NK-92 treated with Interleukin-12 subunit alpha and Interleukin-12 subunit beta, amount 100 ng/mL, for 24 hours (cell line): ENCODE measurements around the gene FMNL3.
"Not testable (repeated sequence)": the region's sequence is repeated elsewhere in the genome, so short reads cannot be mapped to it uniquely, and the experiment has no call there.

ENCODE experiments used
- DNase-seq: peaks from one replicate; lab custom pipeline; 2025; lab: John Stamatoyannopoulos, UW

FMNL3 gene, protein sequence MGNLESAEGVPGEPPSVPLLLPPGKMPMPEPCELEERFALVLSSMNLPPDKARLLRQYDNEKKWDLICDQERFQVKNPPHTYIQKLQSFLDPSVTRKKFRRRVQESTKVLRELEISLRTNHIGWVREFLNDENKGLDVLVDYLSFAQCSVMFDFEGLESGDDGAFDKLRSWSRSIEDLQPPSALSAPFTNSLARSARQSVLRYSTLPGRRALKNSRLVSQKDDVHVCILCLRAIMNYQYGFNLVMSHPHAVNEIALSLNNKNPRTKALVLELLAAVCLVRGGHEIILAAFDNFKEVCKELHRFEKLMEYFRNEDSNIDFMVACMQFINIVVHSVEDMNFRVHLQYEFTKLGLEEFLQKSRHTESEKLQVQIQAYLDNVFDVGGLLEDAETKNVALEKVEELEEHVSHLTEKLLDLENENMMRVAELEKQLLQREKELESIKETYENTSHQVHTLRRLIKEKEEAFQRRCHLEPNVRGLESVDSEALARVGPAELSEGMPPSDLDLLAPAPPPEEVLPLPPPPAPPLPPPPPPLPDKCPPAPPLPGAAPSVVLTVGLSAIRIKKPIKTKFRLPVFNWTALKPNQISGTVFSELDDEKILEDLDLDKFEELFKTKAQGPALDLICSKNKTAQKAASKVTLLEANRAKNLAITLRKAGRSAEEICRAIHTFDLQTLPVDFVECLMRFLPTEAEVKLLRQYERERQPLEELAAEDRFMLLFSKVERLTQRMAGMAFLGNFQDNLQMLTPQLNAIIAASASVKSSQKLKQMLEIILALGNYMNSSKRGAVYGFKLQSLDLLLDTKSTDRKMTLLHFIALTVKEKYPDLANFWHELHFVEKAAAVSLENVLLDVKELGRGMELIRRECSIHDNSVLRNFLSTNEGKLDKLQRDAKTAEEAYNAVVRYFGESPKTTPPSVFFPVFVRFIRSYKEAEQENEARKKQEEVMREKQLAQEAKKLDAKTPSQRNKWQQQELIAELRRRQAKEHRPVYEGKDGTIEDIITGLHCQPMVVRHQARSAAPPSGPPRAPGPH

DNA sequence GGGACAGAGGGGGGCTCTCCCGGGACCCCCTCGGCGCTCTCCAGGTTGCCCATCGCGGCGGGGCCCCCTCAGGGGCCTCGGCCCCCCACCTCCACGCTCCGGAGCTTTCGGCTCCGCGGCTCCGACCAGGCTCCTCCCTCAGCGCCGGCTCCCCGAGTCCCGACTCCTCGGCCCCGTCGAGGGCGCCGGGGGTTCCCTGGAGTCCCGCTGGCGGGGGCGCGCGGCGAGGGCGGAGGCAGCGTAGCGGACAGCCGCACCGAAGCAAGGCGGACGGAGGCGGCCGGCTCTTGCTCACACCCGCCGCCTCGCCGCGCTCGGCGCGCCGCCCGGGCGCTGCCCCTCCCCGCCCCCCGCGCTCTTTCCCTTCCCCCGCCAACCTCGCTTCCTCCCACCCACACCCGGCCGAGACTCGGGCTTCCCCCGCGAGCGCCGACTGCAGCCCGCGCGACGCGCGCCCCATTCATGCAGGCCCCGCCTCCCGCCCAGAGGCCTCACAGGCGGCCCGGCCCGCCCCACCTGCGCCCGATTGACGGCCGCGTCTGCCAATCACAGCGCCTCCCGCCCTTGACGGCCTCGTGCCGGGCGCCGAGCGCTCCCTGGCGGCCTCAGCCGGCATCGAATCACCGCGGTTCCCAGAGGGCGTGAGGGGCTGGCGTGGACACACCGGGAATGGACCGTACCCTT lies at the start of gene FMNL3:
Gene FMNL3 (minus strand): TSS at position 278 of the 684 bp plus-strand sequence. CDS start 225 bp downstream, at position 53.
- peak; percentile 95 for DNase-seq

DNA sequence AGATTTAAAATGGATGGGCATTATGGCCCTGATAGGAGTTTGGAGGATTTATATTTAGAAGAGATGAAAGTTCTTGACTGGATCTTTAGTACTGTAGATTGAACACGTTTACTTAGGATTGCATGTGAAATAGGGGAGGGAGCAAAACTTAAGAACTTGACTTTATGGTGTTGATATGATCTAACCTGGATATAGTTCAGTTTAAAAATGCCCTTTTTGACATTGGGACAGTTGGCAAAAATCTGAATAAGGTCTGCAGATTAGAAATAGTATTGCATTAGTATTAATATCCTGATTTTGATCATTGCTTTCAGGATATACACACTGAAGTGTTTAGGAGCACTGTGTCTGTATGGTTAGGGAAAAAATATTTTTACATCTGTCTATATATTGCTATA lies 43.8 kb upstream of the FMNL3 start:
- no peak for DNase-seq

DNA sequence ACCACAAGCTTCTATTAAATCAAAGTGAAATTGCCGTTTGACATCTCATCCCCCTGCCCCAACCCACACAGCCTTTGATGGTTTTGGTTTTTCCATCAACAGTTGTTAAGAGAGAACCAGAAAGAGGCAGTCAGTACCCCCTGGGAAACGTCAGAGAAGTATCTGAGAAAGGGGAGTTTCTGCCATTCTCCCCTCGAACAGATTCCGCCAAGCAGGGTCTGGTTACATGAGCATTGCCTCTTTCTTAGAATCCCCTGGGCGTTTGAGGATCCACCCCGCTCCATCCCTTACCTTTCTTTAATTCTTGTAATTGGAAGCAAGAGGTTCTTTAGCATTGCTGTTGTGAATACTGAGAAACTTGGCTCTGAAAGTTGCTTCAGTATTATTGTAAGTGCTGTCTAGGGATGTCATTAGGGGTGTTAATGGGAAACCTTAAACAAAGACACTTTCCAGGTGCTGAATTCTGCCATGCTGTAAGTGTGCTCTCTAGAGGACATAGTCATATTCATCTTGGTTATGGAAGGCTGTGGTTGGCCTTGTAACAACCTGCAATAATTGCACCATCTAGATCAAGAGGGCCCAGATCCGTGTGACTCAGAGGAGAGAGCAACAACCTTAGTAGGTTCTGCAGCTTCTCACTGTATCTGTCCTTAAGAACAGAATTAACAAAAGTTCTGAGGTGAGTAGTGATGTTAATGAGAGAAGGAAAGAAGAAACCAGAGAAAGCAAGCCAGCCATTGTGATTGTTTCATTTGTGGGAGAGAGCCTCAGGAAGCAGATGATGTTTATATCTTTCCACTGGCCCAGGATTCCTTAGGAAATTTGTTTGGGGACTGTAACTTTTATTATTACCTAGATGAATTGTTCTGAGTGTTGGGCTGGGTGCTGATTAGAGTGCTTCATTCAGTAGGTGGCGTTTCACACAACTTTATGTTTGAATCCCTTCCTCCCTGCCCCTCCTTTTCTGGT lies 43.1 kb upstream of the FMNL3 start:
- peak; percentile 43 for DNase-seq

DNA sequence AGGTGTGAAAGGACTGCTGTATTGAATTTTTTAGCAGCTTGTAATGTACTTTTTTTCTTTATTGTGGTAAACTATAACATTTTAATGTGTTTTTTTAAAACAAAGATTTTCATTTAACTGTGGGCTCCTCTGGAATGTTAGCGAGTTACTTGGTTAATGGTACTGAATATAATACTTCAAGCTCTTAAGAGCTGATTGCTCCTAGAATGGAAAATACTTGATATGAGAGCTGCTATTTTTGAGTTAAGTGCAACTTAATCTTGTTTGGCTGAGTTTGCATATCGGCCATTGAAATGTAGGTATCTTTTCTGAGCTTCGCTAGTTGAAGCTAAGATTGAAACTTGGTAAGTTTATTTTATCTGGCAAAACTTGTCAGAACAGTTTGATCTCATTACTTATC lies 41.6 kb upstream of the FMNL3 start:
- no peak for DNase-seq

DNA sequence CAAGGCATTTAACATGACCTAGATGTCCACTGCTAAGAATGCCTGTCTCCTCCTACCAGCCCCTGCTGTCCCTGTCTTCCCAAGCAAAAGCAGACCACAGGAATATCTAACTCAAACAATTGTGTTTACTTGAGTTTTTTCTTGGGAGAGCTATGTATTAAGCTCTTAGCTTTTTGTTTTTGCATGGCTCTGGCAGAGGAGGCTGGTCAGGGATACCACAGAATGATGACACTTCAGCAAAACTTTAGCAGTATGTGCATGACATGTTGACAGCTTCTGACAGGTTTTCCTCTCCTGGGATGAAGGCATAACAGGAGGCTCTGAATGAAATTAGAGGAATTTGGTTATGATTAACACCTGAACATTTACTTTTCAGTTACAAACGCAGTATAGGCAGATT lies 41.1 kb upstream of the FMNL3 start:
- no peak for DNase-seq

DNA sequence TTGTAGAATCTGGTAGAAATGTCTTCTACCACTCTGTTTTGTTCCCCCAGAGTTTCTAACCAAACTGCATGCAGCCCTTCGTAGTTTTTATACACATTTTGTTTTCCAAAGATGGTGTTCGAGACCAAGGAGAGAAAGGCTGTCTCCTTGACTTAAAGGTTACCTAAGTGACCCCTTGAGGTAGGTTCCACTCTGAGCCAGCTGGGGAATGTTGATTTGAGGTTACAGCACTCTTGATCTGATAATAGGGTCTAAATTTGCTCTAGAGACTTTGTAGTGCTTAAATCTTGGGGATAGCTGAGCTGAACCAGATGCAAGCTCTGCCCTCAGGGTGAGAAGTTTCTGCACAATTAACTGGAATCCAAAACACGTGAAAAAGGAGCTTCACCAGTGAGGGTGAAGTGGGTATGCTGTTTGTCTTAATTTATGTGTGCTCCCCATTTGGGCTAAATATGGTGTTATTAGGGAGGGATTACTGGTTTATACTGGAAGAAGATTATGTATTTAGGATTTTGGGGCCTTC lies 37.2 kb upstream of the FMNL3 start:
- DNase-seq, result no peak

DNA sequence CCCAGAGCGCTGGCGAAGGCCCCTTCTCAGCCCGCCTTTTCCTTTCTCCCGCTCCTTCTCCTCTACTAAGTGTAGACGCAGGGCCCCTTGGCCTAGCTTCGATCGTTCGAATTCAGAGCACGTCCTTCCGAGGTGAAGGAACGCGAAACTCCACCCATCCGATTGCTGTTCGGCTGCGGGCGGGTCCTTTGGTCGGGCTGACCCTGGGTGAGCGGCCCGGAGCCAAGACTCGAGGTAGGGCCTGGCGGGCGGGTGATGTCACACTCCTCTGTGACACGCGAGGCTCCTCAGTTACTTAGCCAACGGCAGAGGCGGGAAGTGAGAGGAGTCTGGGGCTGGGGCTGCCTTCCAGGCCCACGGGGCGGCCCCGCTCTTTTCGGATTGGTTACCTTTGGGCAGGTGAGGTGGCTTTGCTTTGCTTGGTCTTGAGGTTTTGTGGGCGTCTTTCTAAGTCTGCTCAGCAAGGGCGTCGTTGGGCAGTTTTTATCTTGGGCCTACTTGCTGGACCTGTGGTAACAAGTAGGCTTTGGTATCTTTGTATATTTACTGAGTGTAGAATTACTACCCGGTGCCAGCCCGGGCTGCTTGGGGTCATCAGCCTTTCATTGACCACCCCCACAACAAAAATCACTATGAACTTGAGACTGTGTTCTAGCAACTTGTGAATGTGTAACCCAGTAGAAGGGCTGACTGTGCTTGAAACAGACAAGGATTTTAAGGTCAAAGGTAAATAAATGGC lies 34.8 kb upstream of the FMNL3 start:
- peak; percentile 88 for DNase-seq

GRCh38 chr12:49740930-49741881 lies 34.0 kb upstream of the FMNL3 start, which contains the start of gene TMBIM6:
TMBIM6 (plus strand) TSS chr12:49741557; CDS start chr12:49752494, 10,937 bp downstream.
- peak; percentile 98 for DNase-seq

GRCh38 chr12:49740277-49740676 lies 33.1 kb upstream of the FMNL3 start:
- not testable (repeated sequence) for DNase-seq

DNA sequence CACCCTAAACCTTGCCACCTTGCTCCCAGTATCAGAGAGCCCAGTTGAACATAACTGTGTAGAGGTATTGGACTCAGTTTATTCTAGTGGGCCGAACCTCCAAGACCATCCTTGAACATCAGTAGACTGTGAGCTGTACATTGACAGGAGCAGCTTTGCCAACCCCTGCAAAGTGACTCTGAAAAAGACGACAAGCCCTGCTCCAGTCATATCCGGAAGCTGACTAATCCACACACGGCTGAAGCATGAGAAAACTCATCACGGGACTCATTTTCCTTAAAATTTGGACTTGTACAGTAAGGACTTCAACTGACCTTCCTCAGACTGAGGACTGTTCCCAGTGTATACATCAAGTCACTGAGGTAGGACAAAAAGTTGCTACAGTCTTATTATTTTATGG lies 31.5 kb upstream of the FMNL3 start:
- not testable (repeated sequence) for DNase-seq

DNA sequence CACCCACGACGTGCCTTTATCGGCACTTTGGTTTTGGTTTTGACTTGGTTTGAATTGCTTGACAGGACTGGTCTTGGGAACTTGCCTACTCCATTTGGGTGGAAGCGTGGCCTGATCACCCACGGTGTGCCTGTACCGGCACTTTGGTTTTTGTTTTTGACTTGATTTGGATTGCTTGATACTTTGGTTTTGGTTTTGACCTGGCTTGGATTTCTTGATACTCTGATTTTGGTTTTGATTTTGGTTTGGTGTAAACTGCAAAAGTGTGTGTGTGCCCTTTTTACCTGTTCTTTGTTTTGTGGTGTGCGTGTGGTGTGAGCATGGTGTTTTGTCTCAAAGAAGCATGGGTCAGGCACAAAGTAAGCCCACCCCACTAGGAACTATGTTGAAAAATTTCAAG lies 27.7 kb upstream of the FMNL3 start:
- DNase-seq, result not testable (repeated sequence)

- no peak for DNase-seq
Observed at GRCh38 chr12:49733219-49734017, 26.2 kb upstream of the FMNL3 start.

DNA sequence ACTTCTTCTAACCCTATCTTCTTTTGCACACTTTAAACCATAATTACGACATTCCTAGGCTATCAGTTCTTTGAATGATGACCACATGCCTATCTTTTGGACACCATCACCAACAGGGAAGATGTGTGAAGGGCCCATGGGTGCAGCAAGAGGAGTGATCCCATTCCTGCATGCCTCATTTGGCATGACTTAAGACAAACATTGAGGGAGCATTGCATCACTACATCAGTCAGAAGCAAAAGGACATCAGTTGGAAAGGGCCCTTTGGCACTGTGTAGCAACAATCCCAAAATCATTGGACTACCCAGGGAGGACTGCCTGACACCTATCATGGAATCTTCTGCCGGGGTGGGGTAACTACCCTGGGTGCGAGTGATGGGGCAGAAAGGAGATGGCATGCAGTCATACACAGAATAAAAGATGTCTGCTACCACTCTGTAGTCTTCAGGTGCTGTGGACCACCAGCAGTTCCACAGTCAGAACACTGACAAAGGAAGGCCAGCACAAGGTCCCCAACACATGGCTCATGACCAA lies 23.4 kb upstream of the FMNL3 start:
- no peak for DNase-seq

GRCh38 chr12:49730050-49730449 lies 22.8 kb upstream of the FMNL3 start:
- no peak for DNase-seq

DNA sequence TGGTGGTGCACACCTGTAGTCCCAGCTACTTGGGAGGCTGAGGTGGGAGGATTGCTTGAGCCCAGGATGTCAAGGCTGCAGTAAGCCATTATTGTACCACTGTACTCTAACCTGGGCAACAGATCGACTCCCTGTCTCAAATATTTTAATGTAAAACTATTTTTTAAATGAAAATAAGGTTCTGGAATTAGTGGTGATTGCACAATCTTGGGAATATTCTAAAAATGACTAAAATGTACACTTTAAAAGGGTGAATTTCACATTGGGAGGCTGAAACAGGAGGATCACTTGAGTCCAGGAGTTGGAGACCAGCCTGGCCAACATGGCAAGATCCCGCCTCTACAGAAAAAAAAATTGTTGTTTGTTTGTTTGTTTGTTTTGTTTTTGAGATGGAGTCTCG lies 21.2 kb upstream of the FMNL3 start:
- DNase-seq, result no peak

- not testable (repeated sequence) for DNase-seq
Observed at GRCh38 chr12:49721355-49721754, 14.2 kb upstream of the FMNL3 start.

GRCh38 chr12:49720214-49720613 lies 13.0 kb upstream of the FMNL3 start:
- DNase-seq, result no peak
